Measurements from ENCODE around the gene TBC1D30. TPM values are rescaled to one million over a fixed set of nuclear protein-coding genes. Genes with fewer than 3 reads are reported as not detected.

TBC1D30 gene
- total RNA-seq, 2 experiments from 2014 or later, result 0.40 to 0.72 TPM

DNA sequence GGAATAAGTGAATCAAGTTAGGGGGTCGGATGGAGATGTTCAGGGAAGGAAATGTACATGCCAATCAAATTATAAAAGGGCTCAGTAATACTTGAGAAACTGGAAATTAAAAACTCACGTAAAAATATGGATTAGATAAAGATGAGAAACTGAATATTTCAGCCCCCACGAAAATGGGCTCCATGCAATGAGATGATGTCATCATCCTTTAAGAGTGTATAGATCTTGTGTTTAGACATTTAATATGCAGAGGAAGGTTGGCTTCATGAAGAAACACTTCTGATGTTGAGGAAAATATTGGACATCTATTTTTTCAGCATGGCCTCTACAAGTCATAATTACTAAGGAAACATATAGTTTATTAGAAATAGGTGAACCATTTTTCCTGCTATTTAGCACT, 9.5 kb downstream of the TBC1D30 start:
- TF ChIP-seq, protein P1, sequence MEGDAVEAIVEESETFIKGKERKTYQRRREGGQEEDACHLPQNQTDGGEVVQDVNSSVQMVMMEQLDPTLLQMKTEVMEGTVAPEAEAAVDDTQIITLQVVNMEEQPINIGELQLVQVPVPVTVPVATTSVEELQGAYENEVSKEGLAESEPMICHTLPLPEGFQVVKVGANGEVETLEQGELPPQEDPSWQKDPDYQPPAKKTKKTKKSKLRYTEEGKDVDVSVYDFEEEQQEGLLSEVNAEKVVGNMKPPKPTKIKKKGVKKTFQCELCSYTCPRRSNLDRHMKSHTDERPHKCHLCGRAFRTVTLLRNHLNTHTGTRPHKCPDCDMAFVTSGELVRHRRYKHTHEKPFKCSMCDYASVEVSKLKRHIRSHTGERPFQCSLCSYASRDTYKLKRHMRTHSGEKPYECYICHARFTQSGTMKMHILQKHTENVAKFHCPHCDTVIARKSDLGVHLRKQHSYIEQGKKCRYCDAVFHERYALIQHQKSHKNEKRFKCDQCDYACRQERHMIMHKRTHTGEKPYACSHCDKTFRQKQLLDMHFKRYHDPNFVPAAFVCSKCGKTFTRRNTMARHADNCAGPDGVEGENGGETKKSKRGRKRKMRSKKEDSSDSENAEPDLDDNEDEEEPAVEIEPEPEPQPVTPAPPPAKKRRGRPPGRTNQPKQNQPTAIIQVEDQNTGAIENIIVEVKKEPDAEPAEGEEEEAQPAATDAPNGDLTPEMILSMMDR (IDR thresholded peaks at IDR 0.05), result no peak
- Mint-ChIP-seq H3K4me3 (no peak overlapping the region), H3K36me3 (ENCODE audit: low read depth) (no peaks in the 10 kb centered on the region), H3K9me3 (no peaks in the 10 kb centered on the region), H3K27ac (no peak overlapping the region), H3K4me1 (ENCODE audit: low read depth) (no peaks in the 10 kb centered on the region), H3K27me3 (peaks cover 13% of the 10 kb centered on the region)
- ChIA-PET POLR2A (interaction anchor here (0.6 to 0.7 kb wide), 2 partner anchors 132 to 299 kb away, joined by 3 read pairs; no protein-coding TSS in a partner anchor), CTCF (interaction anchor here (1.3 to 2.2 kb wide), 2 partner anchors 32 to 38 kb away, joined by 4 to 7 read pairs; no protein-coding TSS in a partner anchor)
- no peak for DNase-seq
- intact Hi-C loops (cut with micrococcal nuclease), result no loop called here
- no peak for ATAC-seq

DNA sequence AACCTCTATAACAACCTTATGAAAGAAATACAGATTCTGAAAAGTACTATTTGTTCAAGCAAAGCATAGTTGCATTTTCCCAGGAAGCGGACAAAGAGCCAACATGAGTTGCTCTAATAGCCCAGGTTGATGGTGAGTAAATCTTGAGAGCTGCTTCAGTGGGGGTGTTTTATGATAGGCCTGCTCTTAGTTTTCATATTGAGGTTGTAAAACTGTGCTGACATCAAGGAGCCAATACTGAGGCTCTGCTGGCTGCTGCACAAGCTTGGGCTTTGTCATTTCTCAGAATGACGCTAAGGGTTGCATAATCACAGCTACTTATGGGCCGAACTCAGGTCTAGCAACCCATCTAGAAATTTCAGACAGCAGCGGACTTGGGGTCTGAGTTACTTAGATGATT, 11.5 kb downstream of the TBC1D30 start:
- Mint-ChIP-seq H3K4me3 (no peak overlapping the region), H3K27ac (no peak overlapping the region), H3K4me1 (ENCODE audit: low read depth) (no peaks in the 10 kb centered on the region), H3K27me3 (peaks cover 8% of the 10 kb centered on the region), H3K36me3 (ENCODE audit: low read depth) (no peaks in the 10 kb centered on the region), H3K9me3 (no peaks in the 10 kb centered on the region)
- ATAC-seq (no peak), DNase-seq (no peak)
- intact Hi-C loops (cut with micrococcal nuclease), result no loop called here
- TF ChIP-seq, protein P1 (IDR thresholded peaks at IDR 0.05), result no peak
- ChIA-PET POLR2A (no interaction called here), CTCF (interaction anchor here (2.0 kb wide), 1 partner anchor 34 kb away, joined by 9 read pairs; no protein-coding TSS in a partner anchor)

DNA sequence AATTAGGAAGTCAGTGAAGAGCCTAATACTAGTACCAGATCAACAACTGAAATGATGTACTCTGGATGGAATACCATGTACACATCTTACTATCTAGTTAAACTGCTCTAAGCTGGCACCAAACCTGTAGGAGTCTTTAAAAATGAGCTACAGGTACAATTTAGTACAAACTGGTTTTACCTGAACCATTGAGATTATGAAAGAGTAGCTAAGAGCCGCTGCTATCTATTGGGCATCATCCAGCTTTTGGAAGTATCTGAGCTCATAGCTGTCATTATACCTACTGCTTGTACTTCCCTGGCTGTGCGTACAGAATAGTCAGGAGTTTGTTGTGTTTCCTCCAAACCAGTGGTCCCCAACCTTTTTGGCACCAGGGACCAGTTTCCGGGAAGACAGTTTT, 12.4 kb downstream of the TBC1D30 start:
- Mint-ChIP-seq H3K36me3 (ENCODE audit: low read depth) (no peaks in the 10 kb centered on the region), H3K9me3 (no peaks in the 10 kb centered on the region), H3K4me1 (ENCODE audit: low read depth) (no peaks in the 10 kb centered on the region), H3K27me3 (peaks cover 8% of the 10 kb centered on the region), H3K4me3 (no peak overlapping the region), H3K27ac (no peak overlapping the region)
- ChIA-PET CTCF (interaction anchor here (2.0 kb wide), 1 partner anchor 35 kb away, joined by 9 read pairs; no protein-coding TSS in a partner anchor), POLR2A (no interaction called here)
- TF ChIP-seq, protein P1 (IDR thresholded peaks at IDR 0.05), result no peak
- intact Hi-C loops (cut with micrococcal nuclease), result no loop called here
- no peak for ATAC-seq
- no peak for DNase-seq

DNA sequence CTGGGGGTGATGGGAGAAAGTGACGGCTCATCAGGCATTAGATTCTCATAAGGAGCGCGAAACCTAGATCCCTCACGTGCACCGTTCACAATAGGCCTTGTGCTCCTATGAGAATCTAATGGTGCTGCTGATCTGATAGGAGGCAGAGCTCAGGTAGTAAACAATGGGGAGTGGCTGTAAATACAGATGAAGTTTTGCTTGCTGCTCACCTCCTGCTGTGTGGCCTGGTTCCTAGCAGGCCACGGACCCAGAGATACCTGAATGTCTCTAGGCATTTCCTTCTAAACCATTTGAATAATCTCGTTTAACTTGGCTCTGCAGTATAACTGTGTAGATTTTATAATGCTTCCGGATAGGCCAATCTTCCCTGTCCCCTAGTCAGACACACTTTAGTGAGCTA, 13.0 kb downstream of the TBC1D30 start:
- H3K4me1 Mint-ChIP-seq (ENCODE audit: low read depth), result no peaks in the 10 kb centered on the region
- ATAC-seq (no peak), DNase-seq (no peak)
- no peaks in the 10 kb centered on the region for H3K9me3 Mint-ChIP-seq
- TF ChIP-seq, protein P1 (IDR thresholded peaks at IDR 0.05), result no peak
- no peak overlapping the region for H3K4me3 Mint-ChIP-seq
- CTCF ChIA-PET, result interaction anchor here (2.0 kb wide), 1 partner anchor 36 kb away, joined by 9 read pairs; no protein-coding TSS in a partner anchor
- H3K27me3 Mint-ChIP-seq, result peaks cover 8% of the 10 kb centered on the region
- POLR2A ChIA-PET, result no interaction called here
- H3K27ac Mint-ChIP-seq, result no peak overlapping the region
- intact Hi-C loops (cut with micrococcal nuclease), result no loop called here
- H3K36me3 Mint-ChIP-seq (ENCODE audit: low read depth), result no peaks in the 10 kb centered on the region

DNA sequence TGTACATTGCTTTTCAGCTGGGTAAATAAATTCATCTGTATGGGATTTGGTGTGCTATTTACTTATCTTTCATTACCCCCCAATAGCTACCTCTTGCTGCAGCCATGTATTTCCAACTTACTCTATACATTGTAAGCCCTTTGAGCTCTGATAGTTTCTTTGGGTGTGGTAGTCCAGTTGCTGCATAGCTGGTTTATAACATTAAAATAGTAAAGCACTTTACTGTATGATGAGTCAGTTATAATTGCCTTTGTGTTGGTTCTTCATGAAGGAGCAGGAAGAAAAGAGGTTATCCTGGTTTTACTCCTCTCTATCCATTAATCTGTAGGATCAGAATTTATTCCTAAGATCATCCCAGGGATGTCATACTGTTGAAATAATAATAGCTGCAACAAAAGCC, 15.7 kb downstream of the TBC1D30 start:
- POLR2A ChIA-PET, result no interaction called here
- H3K9me3 Mint-ChIP-seq, result no peaks in the 10 kb centered on the region
- H3K4me3 Mint-ChIP-seq, result no peak overlapping the region
- ATAC-seq (no peak), DNase-seq (no peak)
- intact Hi-C loops (cut with micrococcal nuclease), result no loop called here
- peaks cover under 1% of the 10 kb centered on the region for H3K27me3 Mint-ChIP-seq
- TF ChIP-seq, protein P1 (IDR thresholded peaks at IDR 0.05), result no peak
- no peak overlapping the region for H3K27ac Mint-ChIP-seq
- CTCF ChIA-PET, result interaction anchor here (1.1 to 1.2 kb wide), 2 partner anchors 9 to 44 kb away, joined by 3 to 4 read pairs; no protein-coding TSS in a partner anchor
- no peaks in the 10 kb centered on the region for H3K4me1 Mint-ChIP-seq (ENCODE audit: low read depth)
- no peaks in the 10 kb centered on the region for H3K36me3 Mint-ChIP-seq (ENCODE audit: low read depth)
